ENCODE measurements around the gene FMNL1.
"Not testable (repeated sequence)": the region's sequence is repeated elsewhere in the genome, so short reads cannot be mapped to it uniquely, and the experiment has no call there.

The FMNL1 gene

DNA sequence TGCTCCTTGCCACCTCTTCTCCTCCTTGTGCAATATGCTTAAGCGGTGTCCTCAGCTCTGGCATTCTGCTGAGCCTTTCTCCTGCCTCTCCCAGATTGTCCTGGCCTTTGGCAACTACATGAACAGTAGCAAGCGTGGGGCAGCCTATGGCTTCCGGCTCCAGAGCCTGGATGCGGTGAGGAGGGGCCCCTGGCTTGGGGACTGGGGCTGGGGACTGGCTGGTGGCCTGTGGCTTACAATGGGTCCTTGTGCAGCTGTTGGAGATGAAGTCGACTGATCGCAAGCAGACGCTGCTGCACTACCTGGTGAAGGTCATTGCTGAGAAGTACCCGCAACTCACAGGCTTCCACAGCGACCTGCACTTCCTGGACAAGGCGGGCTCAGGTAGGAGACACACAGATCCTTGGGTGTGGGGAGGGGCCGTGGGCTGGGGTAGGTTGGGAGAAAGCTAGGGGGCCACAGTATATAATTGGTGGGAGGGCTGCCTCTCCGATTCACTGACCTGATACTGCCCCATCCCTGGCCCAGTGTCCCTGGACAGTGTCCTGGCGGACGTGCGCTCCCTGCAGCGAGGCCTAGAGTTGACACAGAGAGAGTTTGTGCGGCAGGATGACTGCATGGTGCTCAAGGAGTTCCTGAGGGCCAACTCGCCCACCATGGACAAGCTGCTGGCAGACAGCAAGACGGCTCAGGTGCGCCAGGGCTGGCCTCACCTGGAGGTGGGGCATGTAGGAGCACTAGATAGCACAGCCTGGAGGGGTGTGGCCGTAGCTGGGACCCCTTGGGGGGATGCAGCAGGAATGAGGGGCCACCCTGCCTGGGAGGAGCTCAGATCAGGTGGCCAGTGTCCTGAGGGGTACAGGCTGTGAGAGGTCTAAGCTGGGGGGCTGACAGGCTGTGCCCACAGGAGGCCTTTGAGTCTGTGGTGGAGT, 23.3 kb downstream of the FMNL1 start:
- H3K27ac ChIP-seq (ENCODE audit: insufficient read depth, low read length, poor library complexity, severe bottlenecking): no peak overlapping the region

DNA sequence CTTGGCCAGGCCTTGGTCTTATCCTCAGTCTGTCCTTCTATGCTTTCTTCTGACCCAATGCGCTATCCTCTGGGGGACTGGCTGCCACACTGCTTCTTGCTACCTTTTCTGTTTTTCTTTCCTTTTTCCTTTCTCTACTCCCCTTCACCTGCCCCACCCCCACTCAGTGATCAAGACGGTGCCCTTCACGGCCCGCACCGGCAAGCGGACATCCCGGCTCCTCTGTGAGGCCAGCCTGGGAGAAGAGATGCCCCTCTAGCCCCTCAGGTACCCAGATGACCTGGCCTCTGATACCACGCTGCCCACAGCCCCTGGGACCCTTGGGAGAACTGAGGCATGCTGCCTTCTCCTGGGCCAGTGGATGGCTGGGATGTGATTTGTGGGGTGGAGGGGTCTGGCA, 24.7 kb downstream of the FMNL1 start:
- H3K27ac ChIP-seq (ENCODE audit: insufficient read depth, low read length, poor library complexity, severe bottlenecking): no peak overlapping the region
- peaks cover 62% of the 10 kb centered on the region for H3K36me3 ChIP-seq (ENCODE audit: control insufficient read depth, insufficient read depth, low read length)
- H3K4me1 ChIP-seq (ENCODE audit: control insufficient read depth, insufficient read depth, low read length, poor library complexity, severe bottlenecking): peaks cover 44% of the 10 kb centered on the region
- H3K27me3 ChIP-seq (replicated peaks; ENCODE audit: control insufficient read depth, insufficient read depth, low read length, poor library complexity, severe bottlenecking): no peaks in the 10 kb centered on the region
- H3K4me3 ChIP-seq (ENCODE audit: insufficient read depth, low read depth, low read length, poor library complexity, severe bottlenecking): no peak overlapping the region
- DNase-seq: no peak
- no peaks in the 10 kb centered on the region for H3K9me3 ChIP-seq (ENCODE audit: control insufficient read depth, low read length)

More for the DNA sequence above, 23.3 kb downstream of the FMNL1 start:
- Histone ChIP-seq H3K36me3 (ENCODE audit: control insufficient read depth, insufficient read depth, low read length) (peaks cover 66% of the 10 kb centered on the region), H3K27me3 (replicated peaks; ENCODE audit: control insufficient read depth, insufficient read depth, low read length, poor library complexity, severe bottlenecking) (no peaks in the 10 kb centered on the region), H3K9me3 (ENCODE audit: control insufficient read depth, low read length) (no peaks in the 10 kb centered on the region), H3K4me3 (ENCODE audit: insufficient read depth, low read depth, low read length, poor library complexity, severe bottlenecking) (no peak overlapping the region), H3K4me1 (ENCODE audit: control insufficient read depth, insufficient read depth, low read length, poor library complexity, severe bottlenecking) (peaks cover 36% of the 10 kb centered on the region)
- DNase-seq: no peak

DNA sequence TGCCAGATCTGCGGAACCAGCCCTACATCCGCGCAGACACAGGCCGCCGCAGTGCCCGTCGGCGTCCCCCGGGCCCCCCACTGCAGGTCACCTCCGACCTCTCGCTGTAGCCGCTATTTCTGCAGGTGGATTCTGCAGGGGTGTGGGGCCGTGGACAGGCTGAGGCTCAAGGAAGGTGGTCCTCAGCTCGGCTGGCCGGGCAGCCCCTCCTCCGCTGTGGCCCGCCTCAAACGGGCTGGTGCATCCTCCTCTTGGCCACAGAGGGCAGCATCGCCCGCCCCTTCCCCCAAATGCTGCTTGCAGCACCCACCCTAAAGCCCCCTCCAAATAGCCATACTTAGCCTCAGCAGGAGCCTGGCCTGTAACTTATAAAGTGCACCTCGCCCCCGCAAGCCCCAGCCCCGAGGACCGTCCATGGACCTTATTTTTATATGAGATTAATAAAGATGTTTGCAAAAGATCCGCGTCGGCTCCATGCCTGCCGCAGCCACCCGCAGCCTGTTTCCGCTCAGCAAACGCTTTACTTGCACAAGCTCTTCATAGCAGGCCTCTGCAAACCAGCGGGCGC, 25.3 kb downstream of the FMNL1 start:
- H3K27ac ChIP-seq (ENCODE audit: insufficient read depth, low read length, poor library complexity, severe bottlenecking): peak overlapping the region; percentile 88
- peaks cover 44% of the 10 kb centered on the region for H3K4me1 ChIP-seq (ENCODE audit: control insufficient read depth, insufficient read depth, low read length, poor library complexity, severe bottlenecking)
- peak overlapping the region; percentile 59 for H3K4me3 ChIP-seq (ENCODE audit: insufficient read depth, low read depth, low read length, poor library complexity, severe bottlenecking)
- no peaks in the 10 kb centered on the region for H3K27me3 ChIP-seq (replicated peaks; ENCODE audit: control insufficient read depth, insufficient read depth, low read length, poor library complexity, severe bottlenecking)
- H3K9me3 ChIP-seq (ENCODE audit: control insufficient read depth, low read length): no peaks in the 10 kb centered on the region
- DNase-seq: no peak
- peaks cover 58% of the 10 kb centered on the region for H3K36me3 ChIP-seq (ENCODE audit: control insufficient read depth, insufficient read depth, low read length)

DNA sequence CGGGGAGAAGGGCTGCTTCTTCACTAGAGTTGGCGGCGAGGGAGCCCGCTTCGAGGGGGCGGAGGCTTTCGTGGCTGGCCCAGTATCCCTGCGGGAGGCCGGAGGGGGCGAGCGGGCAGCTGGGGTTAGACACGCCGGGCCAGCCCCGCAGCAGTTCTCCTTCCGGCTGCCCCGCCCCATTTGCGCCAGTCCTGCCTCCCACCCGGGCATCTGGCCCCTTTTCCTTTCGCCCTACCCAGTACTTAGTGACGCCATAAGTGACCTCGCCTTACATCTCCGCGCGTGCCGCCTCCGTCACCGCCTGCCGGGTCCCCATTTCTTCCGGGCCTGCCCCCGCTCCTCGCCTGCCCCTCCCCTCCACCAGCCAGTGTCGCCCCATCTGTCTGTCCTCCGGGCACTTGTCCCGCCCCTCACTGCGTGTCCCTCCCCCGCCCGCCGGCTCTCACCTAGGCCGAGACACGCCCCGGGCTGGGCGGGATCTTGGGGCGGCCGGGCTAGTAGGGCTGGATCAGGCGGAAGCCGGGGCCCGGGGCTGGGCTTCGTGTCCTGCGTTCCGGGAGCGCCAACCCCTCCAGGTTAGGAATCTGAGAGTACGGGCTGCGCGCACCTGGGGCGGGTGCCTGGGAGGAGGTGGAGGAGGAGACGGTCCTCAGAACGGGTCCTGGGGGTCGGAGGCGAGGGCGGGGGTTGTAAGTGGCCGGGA, 25.9 kb downstream of the FMNL1 start:
- Histone ChIP-seq H3K27ac (ENCODE audit: insufficient read depth, low read length, poor library complexity, severe bottlenecking) (peak overlapping the region; percentile 88), H3K9me3 (ENCODE audit: control insufficient read depth, low read length) (no peaks in the 10 kb centered on the region), H3K4me1 (ENCODE audit: control insufficient read depth, insufficient read depth, low read length, poor library complexity, severe bottlenecking) (peaks cover 44% of the 10 kb centered on the region), H3K4me3 (ENCODE audit: insufficient read depth, low read depth, low read length, poor library complexity, severe bottlenecking) (peak overlapping the region; percentile 59), H3K27me3 (replicated peaks; ENCODE audit: control insufficient read depth, insufficient read depth, low read length, poor library complexity, severe bottlenecking) (no peaks in the 10 kb centered on the region), H3K36me3 (ENCODE audit: control insufficient read depth, insufficient read depth, low read length) (peaks cover 52% of the 10 kb centered on the region)
- peak; percentile 97 for DNase-seq

DNA sequence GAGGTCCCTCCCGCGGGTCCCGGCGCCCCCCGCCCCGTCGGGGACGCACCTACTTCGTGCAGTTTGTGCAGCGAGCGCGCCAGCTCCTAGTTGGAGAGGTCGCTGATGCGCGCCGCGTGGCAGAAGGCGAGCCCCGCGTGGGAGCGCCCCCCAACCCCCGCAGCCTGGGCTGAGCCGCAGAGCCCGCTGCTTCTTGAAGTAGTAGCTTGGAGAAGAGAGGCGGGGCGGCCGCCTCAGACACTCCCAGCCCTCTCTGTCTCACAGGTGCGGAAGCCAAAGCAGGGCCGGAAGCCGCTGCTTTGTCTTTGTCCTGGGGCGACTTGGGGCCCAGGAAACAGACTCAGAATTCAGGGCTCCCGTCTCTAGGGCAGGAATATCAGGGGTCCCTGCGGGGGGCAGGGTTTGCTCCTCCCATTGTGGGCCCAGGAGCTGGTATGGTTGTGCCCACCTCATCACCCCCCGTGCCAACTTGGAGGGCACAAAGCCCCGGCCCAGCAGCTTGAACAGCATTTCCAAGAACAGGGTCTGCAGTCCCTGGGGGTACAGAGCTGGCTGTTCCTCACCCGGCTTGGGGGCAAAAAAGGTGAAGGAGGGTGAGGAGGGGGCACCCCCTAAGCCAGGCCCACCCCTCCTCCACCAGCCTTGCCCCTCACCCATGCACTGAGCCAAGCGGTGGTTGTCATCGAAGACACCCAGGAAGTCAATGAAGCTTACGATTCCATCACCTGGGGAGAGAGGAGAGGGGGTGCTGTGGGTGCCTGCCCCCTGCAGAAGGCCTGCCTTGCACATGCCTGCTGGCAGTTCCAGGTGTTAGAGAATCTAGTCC, 26.7 kb downstream of the FMNL1 start:
- Histone ChIP-seq H3K27me3 (replicated peaks; ENCODE audit: control insufficient read depth, insufficient read depth, low read length, poor library complexity, severe bottlenecking) (no peaks in the 10 kb centered on the region), H3K9me3 (ENCODE audit: control insufficient read depth, low read length) (no peaks in the 10 kb centered on the region), H3K4me1 (ENCODE audit: control insufficient read depth, insufficient read depth, low read length, poor library complexity, severe bottlenecking) (peaks cover 44% of the 10 kb centered on the region), H3K36me3 (ENCODE audit: control insufficient read depth, insufficient read depth, low read length) (peaks cover 44% of the 10 kb centered on the region), H3K27ac (ENCODE audit: insufficient read depth, low read length, poor library complexity, severe bottlenecking) (peak overlapping the region; percentile 88), H3K4me3 (ENCODE audit: insufficient read depth, low read depth, low read length, poor library complexity, severe bottlenecking) (peak overlapping the region; percentile 59)
- DNase-seq: peak; percentile 72 to 80 (median 79)

DNA sequence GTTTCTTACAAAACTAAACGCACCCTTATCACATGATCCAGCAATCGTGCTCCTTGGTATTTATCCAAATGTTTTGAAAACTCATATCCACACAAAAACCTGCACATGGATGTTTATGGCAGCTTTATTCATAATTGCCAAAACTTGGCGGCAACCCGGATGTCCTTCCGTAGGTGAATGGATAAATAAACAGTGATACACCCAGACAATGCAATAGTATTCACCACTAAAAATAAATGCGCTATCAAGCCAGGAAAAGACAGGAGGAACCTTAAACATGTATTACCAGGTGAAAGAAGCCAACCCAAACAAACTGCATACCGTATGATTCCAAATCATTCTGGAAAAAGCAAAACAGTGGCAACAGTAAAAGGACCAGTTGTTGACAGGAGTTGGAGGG, 30.2 kb downstream of the FMNL1 start:
- Histone ChIP-seq H3K4me3 (ENCODE audit: insufficient read depth, low read depth, low read length, poor library complexity, severe bottlenecking) (no peak overlapping the region), H3K27me3 (replicated peaks; ENCODE audit: control insufficient read depth, insufficient read depth, low read length, poor library complexity, severe bottlenecking) (no peaks in the 10 kb centered on the region), H3K36me3 (ENCODE audit: control insufficient read depth, insufficient read depth, low read length) (peaks cover 9% of the 10 kb centered on the region), H3K4me1 (ENCODE audit: control insufficient read depth, insufficient read depth, low read length, poor library complexity, severe bottlenecking) (peaks cover 31% of the 10 kb centered on the region), H3K9me3 (ENCODE audit: control insufficient read depth, low read length) (no peaks in the 10 kb centered on the region), H3K27ac (ENCODE audit: insufficient read depth, low read length, poor library complexity, severe bottlenecking) (no peak overlapping the region)
- no peak for DNase-seq

DNA sequence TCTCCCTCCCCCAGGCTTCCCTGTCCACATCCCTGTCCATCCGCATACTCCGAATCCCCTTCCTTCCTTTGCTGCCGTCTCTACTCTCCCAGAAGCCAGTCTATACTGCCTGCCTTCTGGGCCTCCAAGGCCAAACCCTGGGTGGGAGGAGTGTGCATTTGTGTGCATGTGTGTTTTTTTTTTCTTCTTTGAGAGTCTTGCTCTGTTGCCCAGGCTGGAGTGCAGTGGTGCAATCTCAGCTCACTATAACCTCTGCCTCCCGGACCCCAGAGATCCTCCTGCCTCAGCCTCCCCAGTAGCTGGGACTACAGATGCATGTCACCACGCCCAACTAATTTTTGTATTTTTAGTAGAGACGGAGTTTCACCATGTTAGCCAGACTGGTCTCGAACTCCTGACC, 31.6 kb downstream of the FMNL1 start:
- peaks cover 28% of the 10 kb centered on the region for H3K4me1 ChIP-seq (ENCODE audit: control insufficient read depth, insufficient read depth, low read length, poor library complexity, severe bottlenecking)
- not testable (repeated sequence) for DNase-seq

DNA sequence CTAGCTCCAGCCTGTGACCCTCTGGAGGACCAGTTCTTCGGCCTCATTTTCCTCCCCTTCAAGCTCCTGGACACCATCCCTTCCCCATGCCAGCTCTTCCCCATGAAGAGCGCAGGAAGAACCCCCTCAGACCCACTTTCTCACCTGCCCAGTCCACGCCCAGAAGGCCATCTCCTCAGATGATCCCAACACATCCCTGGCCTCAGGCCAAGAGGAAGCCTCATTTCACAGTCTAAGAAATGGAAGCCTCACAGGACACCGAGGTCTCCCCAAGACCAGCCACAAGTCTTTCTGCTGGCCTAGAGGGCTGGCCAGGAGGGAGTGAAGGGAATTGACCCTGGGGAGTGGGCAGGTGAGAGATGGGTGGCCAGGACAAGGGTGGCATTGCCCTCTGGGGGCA, 32.2 kb downstream of the FMNL1 start:
- DNase-seq: no peak

More for the DNA sequence above, 31.6 kb downstream of the FMNL1 start:
- H3K27me3 ChIP-seq (replicated peaks; ENCODE audit: control insufficient read depth, insufficient read depth, low read length, poor library complexity, severe bottlenecking); H3K27ac ChIP-seq (ENCODE audit: insufficient read depth, low read length, poor library complexity, severe bottlenecking); H3K4me3 ChIP-seq (ENCODE audit: insufficient read depth, low read depth, low read length, poor library complexity, severe bottlenecking); H3K9me3 ChIP-seq (ENCODE audit: control insufficient read depth, low read length); H3K36me3 ChIP-seq (ENCODE audit: control insufficient read depth, insufficient read depth, low read length): not testable (repeated sequence)

DNA sequence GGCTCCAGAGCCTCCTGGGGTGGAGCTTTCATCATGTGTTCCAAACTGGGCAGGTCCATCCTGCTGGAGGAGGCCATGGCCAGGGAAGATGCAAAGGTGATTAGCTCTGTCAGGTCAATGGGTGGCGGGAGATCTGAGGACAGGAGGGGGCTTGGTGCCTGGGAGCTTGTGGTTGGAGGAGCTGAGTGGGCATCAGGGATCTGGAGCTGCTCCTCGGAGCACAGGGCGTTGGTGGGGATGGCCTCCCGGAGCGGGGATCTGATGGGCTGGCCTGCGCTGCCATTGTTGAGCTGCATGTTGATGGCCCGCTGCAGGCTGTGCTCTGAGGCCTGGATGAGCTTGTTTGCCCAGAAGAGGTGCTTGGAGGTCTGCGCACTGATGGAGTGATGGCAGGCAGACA, 33.7 kb downstream of the FMNL1 start:
- Histone ChIP-seq H3K36me3 (ENCODE audit: control insufficient read depth, insufficient read depth, low read length) (peaks cover 7% of the 10 kb centered on the region), H3K27ac (ENCODE audit: insufficient read depth, low read length, poor library complexity, severe bottlenecking) (no peak overlapping the region), H3K4me1 (ENCODE audit: control insufficient read depth, insufficient read depth, low read length, poor library complexity, severe bottlenecking) (peaks cover 16% of the 10 kb centered on the region), H3K9me3 (ENCODE audit: control insufficient read depth, low read length) (no peaks in the 10 kb centered on the region), H3K27me3 (replicated peaks; ENCODE audit: control insufficient read depth, insufficient read depth, low read length, poor library complexity, severe bottlenecking) (no peaks in the 10 kb centered on the region), H3K4me3 (ENCODE audit: insufficient read depth, low read depth, low read length, poor library complexity, severe bottlenecking) (no peak overlapping the region)
- DNase-seq: no peak

More for the DNA sequence above, 32.2 kb downstream of the FMNL1 start:
- peaks cover 9% of the 10 kb centered on the region for H3K36me3 ChIP-seq (ENCODE audit: control insufficient read depth, insufficient read depth, low read length)
- no peaks in the 10 kb centered on the region for H3K9me3 ChIP-seq (ENCODE audit: control insufficient read depth, low read length)
- H3K4me3 ChIP-seq (ENCODE audit: insufficient read depth, low read depth, low read length, poor library complexity, severe bottlenecking): no peak overlapping the region
- no peak overlapping the region for H3K27ac ChIP-seq (ENCODE audit: insufficient read depth, low read length, poor library complexity, severe bottlenecking)
- no peaks in the 10 kb centered on the region for H3K27me3 ChIP-seq (replicated peaks; ENCODE audit: control insufficient read depth, insufficient read depth, low read length, poor library complexity, severe bottlenecking)
- peaks cover 21% of the 10 kb centered on the region for H3K4me1 ChIP-seq (ENCODE audit: control insufficient read depth, insufficient read depth, low read length, poor library complexity, severe bottlenecking)

All from effector memory CD4-positive, alpha-beta T cell (primary cell).